ENCODE results near the gene P3R3URF.

P3R3URF gene

GRCh38 chr1:46210561-46210960 is 34.3 kb upstream of the P3R3URF start:
- no peaks in the 10 kb centered on the region for H3K9me3 ChIP-seq (ENCODE audit: insufficient read depth, low read length)
- no peaks in the 10 kb centered on the region for H3K9me2 ChIP-seq (replicated peaks; ENCODE audit: insufficient read depth, low read length)
- H3F3A ChIP-seq (ENCODE audit: insufficient read depth), result no peaks in the 10 kb centered on the region
- H3K9ac ChIP-seq (ENCODE audit: low read length), result no peak overlapping the region
- no peak overlapping the region for H3K27ac ChIP-seq (ENCODE audit: low read depth, low read length)
- no peaks in the 10 kb centered on the region for H3K79me2 ChIP-seq (ENCODE audit: insufficient read depth, low read length)
- H2AFZ ChIP-seq (ENCODE audit: low read depth, low read length, severe bottlenecking), result no peak overlapping the region
- TF ChIP-seq CTCF (IDR thresholded peaks at IDR 0.05; ENCODE audit: insufficient read depth, low read length, poor library complexity, severe bottlenecking), result no peak
- TF ChIP-seq EZH2phosphoT487 (conservative IDR thresholded peaks at IDR 0.05; ENCODE audit: low read length), result no peak
- no peak overlapping the region for H3K4me2 ChIP-seq (ENCODE audit: low read depth, low read length, poor library complexity, severe bottlenecking)
- H3K27me3 ChIP-seq (ENCODE audit: low read length), result no peaks in the 10 kb centered on the region
- H4K20me1 ChIP-seq (ENCODE audit: low read depth, low read length), result no peaks in the 10 kb centered on the region
- H3K36me3 ChIP-seq (ENCODE audit: low read length), result no peaks in the 10 kb centered on the region
- no peak overlapping the region for H3K4me3 ChIP-seq (ENCODE audit: insufficient read depth, low read length, poor library complexity, severe bottlenecking)

DNA sequence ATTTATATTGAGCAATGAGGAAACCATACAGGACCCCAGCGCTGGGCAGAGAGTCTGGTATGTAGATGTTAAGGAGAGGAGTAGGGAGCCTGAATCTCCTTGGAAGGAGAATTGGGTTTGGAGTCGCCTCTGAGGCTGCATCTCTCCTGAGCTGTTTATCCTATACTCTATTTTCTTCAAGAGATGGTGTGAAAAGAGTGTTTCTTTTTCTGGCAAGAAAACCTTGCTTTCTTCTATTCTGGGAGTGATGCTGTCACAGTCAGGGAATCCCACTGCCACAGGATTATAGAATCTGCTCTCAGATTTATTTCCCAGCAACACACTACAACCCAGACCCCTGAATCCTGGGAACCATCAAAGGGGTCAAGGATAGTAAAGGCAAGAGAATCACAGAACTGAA is 30.1 kb upstream of the P3R3URF start:
- Histone ChIP-seq H3K27ac (ENCODE audit: low read depth, low read length) (no peak overlapping the region), H3K4me2 (ENCODE audit: low read depth, low read length, poor library complexity, severe bottlenecking) (no peak overlapping the region), H3K79me2 (ENCODE audit: insufficient read depth, low read length) (no peaks in the 10 kb centered on the region), H3K27me3 (ENCODE audit: low read length) (no peaks in the 10 kb centered on the region), H4K20me1 (ENCODE audit: low read depth, low read length) (no peaks in the 10 kb centered on the region), H2AFZ (ENCODE audit: low read depth, low read length, severe bottlenecking) (no peak overlapping the region), H3K9ac (ENCODE audit: low read length) (no peak overlapping the region), H3K4me3 (ENCODE audit: insufficient read depth, low read length, poor library complexity, severe bottlenecking) (no peak overlapping the region), H3K9me2 (replicated peaks; ENCODE audit: insufficient read depth, low read length) (no peaks in the 10 kb centered on the region), H3F3A (ENCODE audit: insufficient read depth) (no peaks in the 10 kb centered on the region), H3K36me3 (ENCODE audit: low read length) (no peaks in the 10 kb centered on the region), H3K9me3 (ENCODE audit: insufficient read depth, low read length) (no peaks in the 10 kb centered on the region)
- TF ChIP-seq CTCF (IDR thresholded peaks at IDR 0.05; ENCODE audit: insufficient read depth, low read length, poor library complexity, severe bottlenecking) (no peak), EZH2phosphoT487 (conservative IDR thresholded peaks at IDR 0.05; ENCODE audit: low read length) (no peak)

GRCh38 chr1:46205791-46206190 is 29.5 kb upstream of the P3R3URF start:
- no peaks in the 10 kb centered on the region for H3K27me3 ChIP-seq (ENCODE audit: low read length)
- no peaks in the 10 kb centered on the region for H3K9me3 ChIP-seq (ENCODE audit: insufficient read depth, low read length)
- no peaks in the 10 kb centered on the region for H3F3A ChIP-seq (ENCODE audit: insufficient read depth)
- no peaks in the 10 kb centered on the region for H3K36me3 ChIP-seq (ENCODE audit: low read length)
- no peaks in the 10 kb centered on the region for H3K79me2 ChIP-seq (ENCODE audit: insufficient read depth, low read length)
- TF ChIP-seq CTCF (IDR thresholded peaks at IDR 0.05; ENCODE audit: insufficient read depth, low read length, poor library complexity, severe bottlenecking) (no peak), EZH2phosphoT487 (conservative IDR thresholded peaks at IDR 0.05; ENCODE audit: low read length) (no peak)
- no peaks in the 10 kb centered on the region for H3K9me2 ChIP-seq (replicated peaks; ENCODE audit: insufficient read depth, low read length)
- H2AFZ ChIP-seq (ENCODE audit: low read depth, low read length, severe bottlenecking), result no peak overlapping the region
- H3K27ac ChIP-seq (ENCODE audit: low read depth, low read length), result no peak overlapping the region
- H3K4me3 ChIP-seq (ENCODE audit: insufficient read depth, low read length, poor library complexity, severe bottlenecking), result no peak overlapping the region
- H4K20me1 ChIP-seq (ENCODE audit: low read depth, low read length), result no peaks in the 10 kb centered on the region
- no peak overlapping the region for H3K4me2 ChIP-seq (ENCODE audit: low read depth, low read length, poor library complexity, severe bottlenecking)
- H3K9ac ChIP-seq (ENCODE audit: low read length), result no peak overlapping the region

GRCh38 chr1:46205141-46205540 is 28.9 kb upstream of the P3R3URF start:
- TF ChIP-seq CTCF (IDR thresholded peaks at IDR 0.05; ENCODE audit: insufficient read depth, low read length, poor library complexity, severe bottlenecking), result no peak
- TF ChIP-seq EZH2phosphoT487 (conservative IDR thresholded peaks at IDR 0.05; ENCODE audit: low read length), result no peak
- no peaks in the 10 kb centered on the region for H3K9me2 ChIP-seq (replicated peaks; ENCODE audit: insufficient read depth, low read length)
- H3K79me2 ChIP-seq (ENCODE audit: insufficient read depth, low read length), result no peaks in the 10 kb centered on the region
- no peak overlapping the region for H3K4me2 ChIP-seq (ENCODE audit: low read depth, low read length, poor library complexity, severe bottlenecking)
- no peaks in the 10 kb centered on the region for H3K27me3 ChIP-seq (ENCODE audit: low read length)
- H3F3A ChIP-seq (ENCODE audit: insufficient read depth), result no peaks in the 10 kb centered on the region
- H3K9ac ChIP-seq (ENCODE audit: low read length), result no peak overlapping the region
- no peak overlapping the region for H3K4me3 ChIP-seq (ENCODE audit: insufficient read depth, low read length, poor library complexity, severe bottlenecking)
- H2AFZ ChIP-seq (ENCODE audit: low read depth, low read length, severe bottlenecking), result no peak overlapping the region
- no peaks in the 10 kb centered on the region for H4K20me1 ChIP-seq (ENCODE audit: low read depth, low read length)
- H3K9me3 ChIP-seq (ENCODE audit: insufficient read depth, low read length), result no peaks in the 10 kb centered on the region
- no peaks in the 10 kb centered on the region for H3K36me3 ChIP-seq (ENCODE audit: low read length)
- H3K27ac ChIP-seq (ENCODE audit: low read depth, low read length), result no peak overlapping the region
